GM23248 (cell line): ENCODE results near the gene HDGFL2.

Source experiments
- EZH2 ChIP-seq: fragments of 200-600 bp; sonication (generic); IDR thresholded peaks from 2 replicates; pipeline ENCODE4 v1.6.1; 2018; ENCODE audit warnings: antibody characterized with exemption, mild to moderate bottlenecking; ENCODE audit not compliant: insufficient read depth, poor library complexity, severe bottlenecking
- EZH2phosphoT487 ChIP-seq: fragments of 200-600 bp; sonication (generic); IDR thresholded peaks from 2 replicates; pipeline ENCODE4 v1.6.1; 2018; ENCODE audit warnings: antibody characterized with exemption, moderate library complexity, mild to moderate bottlenecking, low read depth; ENCODE audit not compliant: insufficient read depth

DNA sequence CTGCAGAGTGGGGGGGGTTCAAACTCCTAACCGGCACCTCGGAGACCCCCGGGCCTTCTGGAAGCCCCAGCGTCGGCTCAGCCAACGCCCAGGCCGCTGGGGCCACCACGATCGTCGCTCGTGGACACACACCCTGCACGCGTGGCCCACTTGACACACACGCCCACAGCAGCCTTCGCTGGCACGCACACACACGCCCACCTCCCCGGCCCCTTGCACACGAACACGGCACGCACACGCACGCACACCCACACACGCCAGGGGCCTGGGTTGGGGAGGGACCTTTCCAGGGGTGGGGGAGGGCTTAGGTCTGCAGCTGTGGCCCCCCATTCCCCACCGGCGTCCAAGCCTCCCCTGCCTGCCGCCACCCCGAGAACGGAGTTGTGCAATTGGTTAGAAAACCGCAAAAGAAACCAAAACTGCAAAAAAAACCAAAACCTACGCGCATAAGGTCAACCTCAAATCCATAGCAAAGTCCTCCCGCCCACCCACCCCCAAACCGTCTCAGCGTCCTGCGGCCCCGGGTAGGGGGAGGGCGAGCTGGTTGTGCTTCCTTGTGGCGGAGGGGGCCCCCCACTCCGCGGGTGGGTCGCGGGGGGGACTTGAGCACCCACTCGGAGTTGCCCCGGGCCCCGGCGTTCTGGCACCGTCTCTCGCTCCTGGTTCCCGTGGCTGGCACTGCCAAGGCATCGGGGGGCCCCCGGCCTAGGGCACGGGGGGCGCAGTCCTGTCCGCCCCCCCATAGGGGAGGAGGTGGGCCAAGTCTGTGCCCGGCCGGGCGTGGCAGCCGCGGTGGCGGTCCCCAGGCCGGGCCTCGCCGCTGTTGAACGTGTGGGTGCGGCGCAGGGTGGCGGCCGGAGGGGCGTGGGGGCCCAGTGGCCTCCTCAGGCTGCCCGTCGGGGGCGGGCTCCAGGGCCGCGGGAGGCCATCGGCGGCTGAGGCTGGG lies 71.1 kb downstream of the HDGFL2 start:
- TF ChIP-seq EZH2phosphoT487 (no peak), EZH2 (no peak)
